Mesangial cell (primary cell): ENCODE results near the gene XAGE1B. TPM values are rescaled to one million over a fixed set of nuclear protein-coding genes. Genes with fewer than 3 reads are reported as not detected.

Source experiments
- total RNA-seq: library from RNA; depleted of rRNA; stranded (reverse); fragments of >200 nt; gene quantifications from 2 replicates; pipeline ENCODE4 v1.2.3, GENCODE V29; 2015

The XAGE1B gene
- total RNA-seq: not detected in 2 replicates

DNA sequence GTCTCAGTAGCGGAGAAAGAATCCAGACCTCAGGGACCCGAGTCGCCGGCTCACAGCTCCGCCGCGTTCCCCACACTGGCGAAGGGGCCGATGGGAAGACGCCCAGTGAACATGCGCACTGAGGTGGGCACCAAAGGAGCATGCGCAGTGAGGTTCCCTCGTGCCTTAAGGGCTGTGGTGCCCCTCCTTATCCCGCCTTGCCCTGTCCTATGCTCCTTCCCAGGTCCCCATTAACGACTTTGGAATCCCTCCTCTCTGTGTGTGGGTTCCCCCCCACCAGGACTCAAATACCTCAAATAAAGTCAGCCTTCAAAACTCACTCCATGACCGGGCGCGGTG is at the start of gene XAGE1B:
Gene XAGE1B (minus strand): TSS at position 77 of the 339 bp plus-strand sequence. CDS start 1,536 bp downstream, outside the sequence.

DNA sequence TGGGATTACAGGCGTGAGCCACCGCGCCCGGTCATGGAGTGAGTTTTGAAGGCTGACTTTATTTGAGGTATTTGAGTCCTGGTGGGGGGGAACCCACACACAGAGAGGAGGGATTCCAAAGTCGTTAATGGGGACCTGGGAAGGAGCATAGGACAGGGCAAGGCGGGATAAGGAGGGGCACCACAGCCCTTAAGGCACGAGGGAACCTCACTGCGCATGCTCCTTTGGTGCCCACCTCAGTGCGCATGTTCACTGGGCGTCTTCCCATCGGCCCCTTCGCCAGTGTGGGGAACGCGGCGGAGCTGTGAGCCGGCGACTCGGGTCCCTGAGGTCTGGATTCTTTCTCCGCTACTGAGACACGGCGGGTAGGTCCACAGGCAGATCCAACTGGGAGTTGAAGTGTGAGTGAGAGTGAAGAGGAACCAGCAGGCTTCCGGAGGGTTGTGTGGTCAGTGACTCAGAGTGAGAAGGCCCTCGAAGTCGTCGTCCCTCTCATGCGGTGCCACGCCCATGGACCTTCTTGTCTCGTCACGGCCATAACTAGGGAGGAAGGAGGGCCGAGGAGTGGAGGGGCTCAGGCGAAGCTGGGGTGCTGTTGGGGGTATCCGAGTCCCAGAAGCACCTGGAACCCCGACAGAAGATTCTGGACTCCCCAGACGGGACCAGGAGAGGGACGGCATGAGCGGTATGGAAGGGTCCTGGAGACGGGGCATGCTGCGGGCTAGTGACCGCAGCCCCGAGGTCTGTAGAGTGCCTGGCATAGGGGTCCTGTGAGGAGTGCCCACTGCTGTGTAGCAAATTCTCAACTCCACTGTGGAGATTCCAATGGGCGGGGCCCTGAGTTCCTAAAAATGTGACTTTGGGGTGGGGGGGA is 21.1 kb downstream of the XAGE1B start, which contains the start of gene XAGE1A:
Gene XAGE1A (plus strand): TSS at position 264 of the 874 bp plus-strand sequence. CDS start 1,554 bp downstream, outside the sequence.

Other genes with a start within 250 kb of the XAGE1B start
- gene XAGE2, start 148.0 kb downstream of the XAGE1B start, total RNA-seq: not detected in 2 replicates
- gene XAGE1A, start 21.3 kb downstream of the XAGE1B start, total RNA-seq: not detected in 2 replicates
- not detected in 2 replicates for gene SSX7, start 137.8 kb upstream of the XAGE1B start, total RNA-seq
- gene SSX2, start 190.1 kb upstream of the XAGE1B start, total RNA-seq: not detected in 2 replicates
- gene SSX2B, start 234.2 kb upstream of the XAGE1B start, total RNA-seq: not detected in 2 replicates